GM19452 (cell line): Measurements from ENCODE around the gene CPA4.
"Not testable (repeated sequence)": the region's sequence is repeated elsewhere in the genome, so short reads cannot be mapped to it uniquely, and the experiment has no call there.

Experiments
- ATAC-seq: cut with Tn5 transposase; IDR thresholded peaks from one replicate; pipeline ENCODE4 v1.9.1; 2021; ENCODE audit not compliant: unreplicated experiment

Gene CPA4

GRCh38 chr7:130292682-130293257 lies at the start of gene CPA4:
TSS of gene CPA4 (plus strand) at chr7:130293161. CDS start at chr7:130293181, 20 bp downstream.
- ATAC-seq: no peak

GRCh38 chr7:130243486-130243885 lies 49.5 kb upstream of the CPA4 start:
- ATAC-seq: not testable (repeated sequence)

GRCh38 chr7:130246491-130246890 lies 46.5 kb upstream of the CPA4 start:
- not testable (repeated sequence) for ATAC-seq

GRCh38 chr7:130248842-130249241 lies 44.1 kb upstream of the CPA4 start:
- not testable (repeated sequence) for ATAC-seq

- not testable (repeated sequence) for ATAC-seq
These were observed 43.3 kb upstream of the CPA4 start for GRCh38 chr7:130249626-130250025.

- ATAC-seq: no peak
These were observed 38.4 kb upstream of the CPA4 start for GRCh38 chr7:130254555-130254954.

GRCh38 chr7:130256704-130257103 lies 36.3 kb upstream of the CPA4 start:
- no peak for ATAC-seq

GRCh38 chr7:130258494-130259078 lies 34.4 kb upstream of the CPA4 start:
- no peak for ATAC-seq

GRCh38 chr7:130262448-130262847 lies 30.5 kb upstream of the CPA4 start:
- ATAC-seq: no peak

GRCh38 chr7:130263130-130263529 lies 29.8 kb upstream of the CPA4 start:
- ATAC-seq: no peak

GRCh38 chr7:130266258-130266960 lies 26.6 kb upstream of the CPA4 start, which contains the start of gene CPA2:
TSS of gene CPA2 (plus strand) at chr7:130266863. CDS start at chr7:130266882, 19 bp downstream.
- ATAC-seq: no peak

GRCh38 chr7:130266961-130267321 lies 26.0 kb upstream of the CPA4 start:
- no peak for ATAC-seq

- no peak for ATAC-seq
These were observed 24.3 kb upstream of the CPA4 start for GRCh38 chr7:130268463-130269317.

- no peak for ATAC-seq
These were observed 23.7 kb upstream of the CPA4 start for GRCh38 chr7:130269318-130269694.

GRCh38 chr7:130270947-130271800 lies 21.8 kb upstream of the CPA4 start:
- ATAC-seq: no peak

- no peak for ATAC-seq
These were observed 20.4 kb upstream of the CPA4 start for GRCh38 chr7:130272381-130273080.

- no peak for ATAC-seq
These were observed 19.7 kb upstream of the CPA4 start for GRCh38 chr7:130273081-130273932.

- no peak for ATAC-seq
These were observed 19.1 kb upstream of the CPA4 start for GRCh38 chr7:130273933-130274255.

- ATAC-seq: no peak
These were observed 18.7 kb upstream of the CPA4 start for GRCh38 chr7:130274296-130274695.
